ENCODE data around the gene NATD1.

NATD1 gene

DNA sequence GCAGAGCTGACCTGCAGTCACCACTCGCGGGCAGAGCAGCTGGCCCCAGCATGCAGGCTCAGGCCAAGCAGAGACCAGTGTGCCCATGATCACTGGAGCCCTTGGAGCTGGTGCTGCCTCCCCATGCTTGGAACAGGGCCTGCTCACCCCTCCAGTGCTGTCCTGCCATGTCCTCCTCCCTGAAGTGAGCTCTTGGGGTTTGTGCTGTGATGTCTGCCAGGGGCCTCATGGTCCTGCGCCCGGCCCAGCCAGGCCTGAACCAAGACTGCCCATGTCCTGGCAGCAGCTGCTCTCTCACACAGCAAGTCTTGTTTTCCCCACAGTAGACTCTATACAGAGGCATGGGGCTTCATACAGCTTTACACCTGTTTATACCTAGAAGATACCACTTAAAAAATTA lies 63.8 kb downstream of the NATD1 start:
- no peak for DNase-seq

Measured in fibroblast of upper back skin (primary cell).